Posterior vena cava (tissue), 2 donors: ENCODE data around the gene BSPH1. TPM values are rescaled to one million over a fixed set of nuclear protein-coding genes. Genes with fewer than 3 reads are reported as not detected.
"Not testable (repeated sequence)": the region's sequence is repeated elsewhere in the genome, so short reads cannot be mapped to it uniquely, and the experiment has no call there.

Experiments used
- DNase-seq: peaks from one replicate; pipeline ENCODE4 v3.0.0-alpha.2; 2020; ENCODE audit warnings: low spot score
- intact Hi-C, 2 donors: fragments of 100-400 bp; cut with DNase I; formaldehyde crosslinking; loops; one replicate each; pipeline versions ENCODE4 v1.14.1 to v1.14.2; 2022 to 2023
- long read RNA-seq, 2 donors: library from polyadenylated mRNA; unstranded; transcript quantifications; one replicate each; pipeline ENCODE4 v2.0.0, GENCODE V29; 2020 to 2021
- total RNA-seq, 2 donors: library from RNA; stranded (reverse); fragmentation: NEBNext Ultra II Directional; extraction: Animal tissue kit (Norgen Biotek cat#: 25700); gene quantifications; one replicate each; pipeline ENCODE4 v1.2.1, GENCODE V29; 2021
- donor health status: DM: yes; HTN: yes; CAD: no.
- donor health status: DM: yes; HTN: yes; CAD: no.

Gene BSPH1, protein sequence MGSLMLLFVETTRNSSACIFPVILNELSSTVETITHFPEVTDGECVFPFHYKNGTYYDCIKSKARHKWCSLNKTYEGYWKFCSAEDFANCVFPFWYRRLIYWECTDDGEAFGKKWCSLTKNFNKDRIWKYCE
- total RNA-seq = not detected
- long read RNA-seq, donor 1 = 0 reads
- long read RNA-seq, donor 2 = 0 reads

- intact Hi-C loops = no loop called here
Observed at GRCh38 chr19:47992070-47992469, at the start of gene BSPH1. Gene BSPH1 (minus strand): TSS chr19:47992170. CDS start chr19:47992081, 89 bp downstream.

DNA sequence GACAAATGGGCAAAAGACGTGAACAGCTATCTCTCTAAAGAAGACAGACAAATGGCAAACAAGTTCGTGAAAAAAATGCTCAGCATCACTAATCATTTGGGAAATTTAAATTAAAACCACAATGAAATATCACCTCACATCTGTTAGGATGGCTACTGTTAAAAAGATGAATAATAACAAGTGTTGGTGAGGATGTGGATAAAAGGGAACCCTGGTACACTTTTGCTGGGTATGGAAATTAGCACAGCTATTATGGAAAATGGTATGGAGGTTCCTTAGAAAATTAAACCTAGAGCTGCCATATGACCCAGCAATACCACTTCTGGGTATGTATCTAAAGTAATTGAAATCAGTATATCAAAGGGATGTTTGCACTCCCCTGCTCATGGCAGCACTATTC is 44.8 kb upstream of the BSPH1 start:
- intact Hi-C loops = no loop called here
- no peak for DNase-seq

More at GRCh38 chr19:47992070-47992469, at the start of gene BSPH1:
- DNase-seq = no peak

DNA sequence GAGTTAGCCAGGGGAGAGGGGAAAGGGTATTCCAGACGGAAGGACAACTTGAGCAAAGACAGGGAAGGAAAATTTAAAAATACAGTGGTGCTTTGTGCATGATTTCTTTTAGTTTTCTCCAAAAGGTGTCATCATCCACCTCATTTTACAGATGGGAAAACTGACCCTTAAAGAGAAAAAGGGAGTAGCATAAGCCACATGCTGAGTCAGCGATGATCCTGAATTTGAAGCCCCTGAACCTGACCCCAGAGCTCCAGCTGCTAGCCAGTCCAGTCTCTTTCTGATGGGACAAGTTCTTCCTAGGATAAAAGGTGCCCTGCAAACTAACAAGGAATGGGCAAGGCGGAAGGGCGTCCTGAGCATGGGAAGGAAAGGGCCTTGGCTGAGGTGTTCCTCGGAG is 41.6 kb upstream of the BSPH1 start:
- intact Hi-C loops = no loop called here
- DNase-seq = no peak

- DNase-seq = no peak
- intact Hi-C loops = no loop called here
Observed at GRCh38 chr19:48030073-48030472, 38.1 kb upstream of the BSPH1 start.

GRCh38 chr19:48029431-48029830 is 37.5 kb upstream of the BSPH1 start:
- intact Hi-C loops = no loop called here
- no peak for DNase-seq

GRCh38 chr19:48025480-48025879 is 33.5 kb upstream of the BSPH1 start:
- no peak for DNase-seq
- intact Hi-C loops = no loop called here

- no peak for DNase-seq
- intact Hi-C loops = no loop called here
Observed at GRCh38 chr19:48023518-48023917, 31.5 kb upstream of the BSPH1 start.

- intact Hi-C loops = no loop called here
- no peak for DNase-seq
Observed at GRCh38 chr19:48023011-48023410, 31.0 kb upstream of the BSPH1 start.

DNA sequence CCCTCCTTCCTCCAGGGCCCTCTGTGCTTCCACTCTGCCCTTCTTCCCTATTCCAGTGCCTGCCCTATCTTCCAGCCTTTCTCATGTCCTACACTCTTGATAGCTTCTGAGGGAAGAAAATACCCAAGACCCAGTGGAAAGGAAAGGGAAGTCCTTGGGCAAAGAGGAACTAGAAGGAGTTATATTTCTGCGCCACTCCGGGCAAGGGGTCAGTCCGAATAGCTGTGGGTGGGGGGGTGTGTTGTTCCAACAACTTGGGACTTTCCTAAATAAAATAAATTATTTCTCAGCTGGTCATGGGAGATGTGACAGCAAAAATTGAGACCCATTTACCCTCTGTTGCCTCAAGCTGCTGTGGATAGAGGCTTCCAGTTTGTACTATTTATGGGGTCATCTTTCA is 28.7 kb upstream of the BSPH1 start:
- intact Hi-C loops = no loop called here
- DNase-seq = no peak

GRCh38 chr19:48010932-48011758 is 19.2 kb upstream of the BSPH1 start:
- intact Hi-C loops = no loop called here
- no peak for DNase-seq

DNA sequence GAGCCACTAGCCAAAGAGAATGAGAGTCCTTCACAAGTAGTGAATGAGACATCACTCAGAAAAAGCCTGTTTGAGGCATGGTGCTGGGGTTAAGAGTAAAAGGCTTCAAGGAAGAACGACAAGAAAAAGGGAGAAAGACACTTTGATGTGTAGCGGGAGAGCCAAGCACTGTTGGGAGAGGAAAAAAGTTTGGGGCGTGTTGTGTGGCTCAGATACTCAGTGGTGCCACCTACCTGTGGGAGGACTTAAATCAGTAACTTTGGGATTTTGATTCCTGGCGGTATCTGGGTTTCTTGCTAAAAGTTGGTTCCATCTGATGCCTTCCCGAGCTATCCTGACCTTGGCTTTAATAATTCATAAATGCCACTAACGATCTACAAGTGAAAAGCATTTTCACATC is 14.8 kb upstream of the BSPH1 start:
- no peak for DNase-seq
- intact Hi-C loops = no loop called here

- intact Hi-C loops = no loop called here
- no peak for DNase-seq
Observed at GRCh38 chr19:48004236-48004635, 12.3 kb upstream of the BSPH1 start.

DNA sequence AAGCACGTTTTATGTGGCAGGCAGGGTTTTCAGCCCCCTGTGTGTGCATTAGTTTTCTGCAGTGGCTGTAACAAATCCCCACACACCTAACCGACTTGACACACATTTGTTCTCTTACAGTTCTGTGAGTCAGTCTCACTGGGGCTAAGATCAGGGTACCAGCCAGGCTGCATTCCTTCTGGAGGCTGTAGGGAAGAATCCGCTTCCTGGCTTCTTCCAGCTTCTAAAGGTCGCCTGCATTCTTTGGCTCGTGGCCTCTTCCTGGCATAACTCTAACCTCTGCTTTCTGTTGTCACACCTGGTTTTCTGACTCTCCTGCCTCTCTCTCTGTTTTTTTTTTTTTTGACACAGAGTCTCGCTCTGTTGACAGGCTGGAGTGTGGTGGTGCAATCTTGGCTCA is 8.9 kb upstream of the BSPH1 start:
- intact Hi-C loops = no loop called here
- no peak for DNase-seq

DNA sequence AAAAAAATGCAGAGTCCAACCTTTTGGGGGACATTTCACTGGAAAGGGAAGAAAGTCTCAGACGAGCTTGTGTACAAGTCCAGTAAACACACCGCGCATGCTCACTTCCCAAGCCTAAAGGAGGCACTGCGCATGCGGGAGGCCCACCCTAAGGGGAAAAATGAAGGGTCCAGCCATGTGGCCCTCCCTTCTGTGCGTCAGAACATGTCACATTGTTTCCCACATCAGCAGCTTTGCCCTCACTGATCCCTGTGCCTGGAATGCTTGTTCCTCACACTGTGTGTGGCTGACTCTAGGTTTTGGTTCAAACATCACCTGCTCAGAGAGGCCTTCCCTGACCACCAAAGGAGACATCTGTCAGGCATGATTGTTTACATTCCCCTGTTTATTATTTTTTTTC is 6.8 kb upstream of the BSPH1 start:
- DNase-seq = no peak
- intact Hi-C loops = no loop called here

- DNase-seq = no peak
- intact Hi-C loops = no loop called here
Observed at GRCh38 chr19:47996230-47996727, 4.3 kb upstream of the BSPH1 start.

- intact Hi-C loops = no loop called here
- DNase-seq = no peak
Observed at GRCh38 chr19:47994209-47994802, 2.3 kb upstream of the BSPH1 start, which contains the start of gene ELSPBP1. Gene ELSPBP1 (plus strand): TSS chr19:47994632. CDS start chr19:48008668, 14,036 bp downstream.

GRCh38 chr19:47991191-47991808 is 670 bp downstream of the BSPH1 start:
- DNase-seq = no peak
- intact Hi-C loops = no loop called here

DNA sequence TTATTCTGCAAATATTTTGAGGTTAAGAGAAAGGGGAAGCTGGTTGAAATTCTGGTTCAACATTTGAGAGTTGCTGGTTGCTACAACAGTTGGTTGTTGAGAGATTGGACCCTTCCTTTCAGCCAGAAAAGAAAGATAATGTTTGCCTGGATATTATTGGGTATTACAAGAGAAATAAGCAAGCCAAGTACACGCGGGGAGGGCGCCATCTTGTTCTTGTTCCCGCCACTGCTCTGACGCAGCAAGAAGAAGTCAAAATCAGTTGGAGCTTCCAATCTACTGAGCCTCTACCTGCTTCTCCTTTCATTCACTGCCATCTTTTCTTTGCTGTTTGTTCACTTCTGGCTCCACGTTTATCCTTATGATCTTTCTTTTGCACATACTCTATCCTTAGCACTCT is 18.4 kb downstream of the BSPH1 start:
- DNase-seq = no peak
- intact Hi-C loops = no loop called here

DNA sequence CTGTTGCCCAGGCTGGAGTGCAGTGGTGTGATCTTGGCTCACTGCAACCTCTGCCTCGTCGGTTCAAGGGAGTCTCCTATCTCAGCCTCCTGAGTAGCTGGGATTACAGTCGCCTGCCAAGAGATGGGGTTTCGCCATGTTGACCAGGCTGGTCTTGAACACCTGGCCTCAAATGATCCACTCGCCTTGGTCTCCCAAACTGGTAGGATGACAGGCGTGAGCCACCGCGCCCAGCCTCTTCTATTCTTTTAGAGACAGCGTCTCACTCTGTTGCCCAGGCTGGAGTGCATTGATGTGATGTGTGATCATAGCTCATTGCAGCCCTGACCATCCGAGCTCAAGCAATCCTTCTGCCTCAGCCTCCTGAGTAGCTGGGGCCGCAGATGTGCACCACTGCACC is 36.0 kb downstream of the BSPH1 start:
- intact Hi-C loops = not testable (repeated sequence)
- DNase-seq = peak; percentile 83

DNA sequence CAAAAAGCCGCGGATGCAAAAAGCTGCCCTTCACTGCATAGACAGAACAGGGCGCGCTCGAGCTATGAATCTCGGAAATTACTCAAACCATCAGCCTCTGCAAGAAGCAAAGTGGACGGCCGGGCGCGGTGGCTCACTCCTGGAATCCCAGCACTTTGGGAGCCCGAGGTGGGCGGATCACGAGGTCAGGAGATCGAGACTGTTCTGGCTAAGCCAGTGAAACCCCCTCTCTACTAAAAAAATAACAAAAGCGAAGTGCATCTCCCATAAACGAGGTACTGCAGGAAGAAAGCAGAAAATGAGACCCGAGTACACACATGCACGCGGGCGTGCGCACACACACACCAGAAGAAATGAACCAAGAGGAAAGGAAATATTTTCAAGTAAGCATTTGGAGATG is 39.8 kb downstream of the BSPH1 start:
- DNase-seq, intact Hi-C loops: not testable (repeated sequence)
